Chondrocyte (in vitro differentiated cells): Measurements from ENCODE around the gene PRKAG2. TPM values are rescaled to one million over a fixed set of nuclear protein-coding genes. Genes with fewer than 3 reads are reported as not detected.

ENCODE experiments used
- DNase-seq: peaks from one replicate; pipeline ENCODE4 v3.0.0; 2021; ENCODE audit warnings: mixed read lengths, low spot score
- H3K27ac Mint-ChIP-seq: one replicate; pipeline ENCODE4 v1.8.0; 2021; ENCODE audit warnings: mild to moderate bottlenecking, moderate library complexity, mixed read lengths; ENCODE audit not compliant: unreplicated experiment
- H3K27me3 Mint-ChIP-seq: 2 replicates; pipeline ENCODE4 v1.8.0; 2021; ENCODE audit warnings: low read depth, mixed read lengths
- H3K36me3 Mint-ChIP-seq: 2 replicates; pipeline ENCODE4 v1.8.0; 2021; ENCODE audit warnings: low read depth, mixed read lengths
- H3K4me1 Mint-ChIP-seq: 2 replicates; pipeline ENCODE4 v1.8.0; 2021; ENCODE audit warnings: low read depth, mild to moderate bottlenecking, mixed read lengths
- H3K4me3 Mint-ChIP-seq: one replicate; pipeline ENCODE4 v1.8.0; 2021; ENCODE audit warnings: mild to moderate bottlenecking, moderate library complexity, mixed read lengths; ENCODE audit not compliant: unreplicated experiment
- H3K9me3 Mint-ChIP-seq: 2 replicates; pipeline ENCODE4 v1.8.0; 2021; ENCODE audit warnings: low read depth, mixed read lengths
- total RNA-seq: library from RNA; stranded (reverse); gene quantifications from 3 replicates; pipeline ENCODE4 v1.2.1, GENCODE V29; 2021
- TF ChIP-seq, protein P1 (sequence below): fragments of 200-600 bp; sonication (generic); IDR thresholded peaks from 2 replicates; pipeline ENCODE4 v1.5.0; 2021; ENCODE audit warnings: antibody characterized with exemption, mild to moderate bottlenecking, moderate library complexity

The PRKAG2 gene
- total RNA-seq, 1 donor from 2014 or later, result 35.4 TPM

DNA sequence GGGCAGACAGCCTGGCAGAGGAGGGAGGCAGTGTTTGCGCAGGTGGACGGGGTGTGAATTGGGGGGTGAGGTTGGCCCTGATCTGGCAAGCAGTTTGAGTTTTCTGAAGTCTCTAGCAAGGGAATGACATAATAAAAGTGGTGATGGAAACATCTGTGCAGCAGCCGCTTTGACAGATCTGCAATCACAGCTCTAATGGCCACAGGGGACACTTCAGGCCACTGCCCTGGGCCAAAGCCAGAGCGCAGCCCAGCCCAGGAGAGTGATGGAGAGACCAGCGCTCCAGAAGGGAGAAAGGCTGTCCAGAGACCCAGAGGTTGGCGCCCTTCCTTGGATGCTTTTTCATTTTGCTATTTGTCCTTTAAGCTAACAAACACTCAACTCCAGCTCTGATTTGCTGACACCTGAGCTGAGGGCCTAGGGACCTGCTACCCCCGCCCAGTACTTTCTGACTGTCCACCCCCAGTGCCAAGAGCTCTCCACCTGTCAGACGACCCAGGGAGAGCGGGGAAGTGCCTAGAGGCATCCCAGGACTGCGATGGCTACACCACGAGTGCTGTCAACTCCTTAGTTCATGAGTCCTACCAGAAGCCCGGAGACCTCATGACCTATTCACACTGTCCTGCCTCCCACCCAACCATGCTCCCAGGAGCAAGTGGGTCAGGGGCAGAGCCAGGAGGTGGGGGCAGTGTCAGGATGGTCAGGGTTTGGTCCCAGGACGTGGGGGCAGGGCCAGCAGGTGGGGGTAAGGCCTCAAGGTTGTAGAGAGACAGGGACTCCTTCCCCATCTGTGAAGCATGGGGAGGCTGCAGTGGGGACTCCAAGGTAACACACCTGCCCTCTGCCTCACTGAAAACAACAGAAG lies 112.6 kb downstream of the PRKAG2 start:
- H3K36me3 Mint-ChIP-seq, result no peaks in the 10 kb centered on the region
- H3K4me3 Mint-ChIP-seq, result no peak overlapping the region
- H3K27ac Mint-ChIP-seq, result no peak overlapping the region
- H3K4me1 Mint-ChIP-seq, result peaks cover 3% of the 10 kb centered on the region
- DNase-seq, result peak; percentile 75
- peaks cover 14% of the 10 kb centered on the region for H3K27me3 Mint-ChIP-seq
- H3K9me3 Mint-ChIP-seq, result no peaks in the 10 kb centered on the region
- TF ChIP-seq, protein P1, sequence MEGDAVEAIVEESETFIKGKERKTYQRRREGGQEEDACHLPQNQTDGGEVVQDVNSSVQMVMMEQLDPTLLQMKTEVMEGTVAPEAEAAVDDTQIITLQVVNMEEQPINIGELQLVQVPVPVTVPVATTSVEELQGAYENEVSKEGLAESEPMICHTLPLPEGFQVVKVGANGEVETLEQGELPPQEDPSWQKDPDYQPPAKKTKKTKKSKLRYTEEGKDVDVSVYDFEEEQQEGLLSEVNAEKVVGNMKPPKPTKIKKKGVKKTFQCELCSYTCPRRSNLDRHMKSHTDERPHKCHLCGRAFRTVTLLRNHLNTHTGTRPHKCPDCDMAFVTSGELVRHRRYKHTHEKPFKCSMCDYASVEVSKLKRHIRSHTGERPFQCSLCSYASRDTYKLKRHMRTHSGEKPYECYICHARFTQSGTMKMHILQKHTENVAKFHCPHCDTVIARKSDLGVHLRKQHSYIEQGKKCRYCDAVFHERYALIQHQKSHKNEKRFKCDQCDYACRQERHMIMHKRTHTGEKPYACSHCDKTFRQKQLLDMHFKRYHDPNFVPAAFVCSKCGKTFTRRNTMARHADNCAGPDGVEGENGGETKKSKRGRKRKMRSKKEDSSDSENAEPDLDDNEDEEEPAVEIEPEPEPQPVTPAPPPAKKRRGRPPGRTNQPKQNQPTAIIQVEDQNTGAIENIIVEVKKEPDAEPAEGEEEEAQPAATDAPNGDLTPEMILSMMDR, result no peak

DNA sequence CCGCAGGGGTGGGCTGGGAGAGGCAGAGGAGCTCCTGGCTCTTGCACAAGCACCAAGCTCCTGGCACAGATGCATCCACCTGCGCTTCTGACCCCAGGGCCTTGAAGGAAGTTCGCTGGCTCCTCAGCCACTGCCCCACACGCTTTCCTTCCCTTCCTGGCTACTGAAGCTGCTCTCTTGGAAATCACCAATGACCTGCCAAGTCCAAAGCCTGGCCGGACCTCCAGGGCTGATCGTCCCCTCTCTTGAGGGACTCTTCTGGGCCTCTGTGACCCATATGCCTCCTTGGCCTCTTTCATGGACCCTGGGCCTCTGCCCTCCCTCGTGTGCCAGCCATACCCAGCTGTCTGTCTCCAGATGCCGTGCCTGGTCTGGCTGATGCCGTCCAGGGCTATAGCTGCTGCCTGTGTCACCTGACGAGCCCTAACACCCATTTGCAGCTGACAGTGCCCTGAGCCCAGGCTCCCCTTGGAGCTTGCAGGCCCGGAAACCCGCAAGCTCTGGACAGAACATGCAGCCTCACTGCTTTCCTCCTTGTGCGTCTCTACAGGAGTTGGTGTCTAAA lies 113.4 kb downstream of the PRKAG2 start:
- peaks cover 10% of the 10 kb centered on the region for H3K4me1 Mint-ChIP-seq
- peaks cover 14% of the 10 kb centered on the region for H3K27me3 Mint-ChIP-seq
- H3K27ac Mint-ChIP-seq, result no peak overlapping the region

DNA sequence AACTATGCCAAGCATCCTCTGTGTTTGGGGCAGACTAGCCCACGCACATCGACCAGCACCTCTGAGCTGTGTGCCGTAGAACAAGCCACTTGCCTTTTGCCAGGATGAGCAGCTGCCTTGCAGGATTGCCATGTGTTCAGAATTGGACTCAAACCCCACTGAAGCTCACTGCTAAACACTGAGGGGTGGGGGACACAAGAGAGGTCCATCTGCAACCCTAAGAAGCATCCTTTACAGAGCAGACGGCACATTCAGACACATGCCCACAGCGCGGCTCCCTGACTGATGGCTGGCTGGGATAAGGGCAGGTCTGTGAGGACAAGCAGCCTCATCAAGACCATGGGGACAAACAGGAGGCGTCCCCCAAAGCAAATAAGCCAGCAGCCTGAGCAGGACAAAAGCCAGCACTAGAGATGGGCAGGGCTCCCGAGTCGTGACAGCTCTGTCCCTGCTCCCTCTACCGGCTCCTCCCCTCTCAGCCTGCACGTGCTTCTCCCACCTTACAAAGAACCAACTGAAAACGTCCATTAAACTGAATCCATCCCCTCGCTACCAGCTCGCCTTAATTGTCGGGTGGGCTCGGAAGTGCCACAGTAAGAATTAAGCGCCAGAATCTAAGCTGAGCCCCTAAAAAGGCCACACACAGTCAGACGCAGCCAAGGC lies 114.2 kb downstream of the PRKAG2 start:
- no peaks in the 10 kb centered on the region for H3K9me3 Mint-ChIP-seq
- H3K4me1 Mint-ChIP-seq, result peaks cover 18% of the 10 kb centered on the region
- peaks cover 14% of the 10 kb centered on the region for H3K27me3 Mint-ChIP-seq
- DNase-seq, result peak; percentile 41
- H3K27ac Mint-ChIP-seq, result no peak overlapping the region
- TF ChIP-seq, protein P1, result no peak
- no peaks in the 10 kb centered on the region for H3K36me3 Mint-ChIP-seq
- no peak overlapping the region for H3K4me3 Mint-ChIP-seq

More for the DNA sequence above, 113.4 kb downstream of the PRKAG2 start:
- H3K36me3 Mint-ChIP-seq, result no peaks in the 10 kb centered on the region
- no peak overlapping the region for H3K4me3 Mint-ChIP-seq
- no peaks in the 10 kb centered on the region for H3K9me3 Mint-ChIP-seq
- DNase-seq, result peak; percentile 68
- TF ChIP-seq, protein P1, result no peak

DNA sequence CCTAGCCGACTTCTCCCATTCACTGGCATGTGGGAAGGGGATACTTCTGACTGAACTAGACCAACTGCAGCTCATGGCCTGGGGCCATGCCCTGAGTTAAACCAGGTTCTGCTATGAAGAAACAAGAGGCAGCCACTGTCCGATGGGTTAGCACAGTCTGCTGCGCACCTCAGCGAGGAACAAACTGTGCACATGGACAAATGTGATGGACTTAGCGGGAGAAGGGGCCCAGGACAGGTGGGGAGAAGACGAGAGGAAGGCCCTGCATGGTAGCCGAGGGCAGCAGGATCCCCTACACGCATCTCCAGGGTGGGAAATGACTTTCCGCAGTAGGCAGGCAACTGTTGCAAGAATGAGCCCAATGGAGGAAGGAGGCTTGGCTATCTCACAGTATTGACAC lies 115.0 kb downstream of the PRKAG2 start:
- peak; percentile 53 for DNase-seq
- TF ChIP-seq, protein P1, result no peak
- H3K36me3 Mint-ChIP-seq, result no peaks in the 10 kb centered on the region
- H3K9me3 Mint-ChIP-seq, result no peaks in the 10 kb centered on the region
- peaks cover 14% of the 10 kb centered on the region for H3K27me3 Mint-ChIP-seq
- H3K27ac Mint-ChIP-seq, result no peak overlapping the region
- H3K4me1 Mint-ChIP-seq, result peaks cover 26% of the 10 kb centered on the region
- H3K4me3 Mint-ChIP-seq, result no peak overlapping the region

DNA sequence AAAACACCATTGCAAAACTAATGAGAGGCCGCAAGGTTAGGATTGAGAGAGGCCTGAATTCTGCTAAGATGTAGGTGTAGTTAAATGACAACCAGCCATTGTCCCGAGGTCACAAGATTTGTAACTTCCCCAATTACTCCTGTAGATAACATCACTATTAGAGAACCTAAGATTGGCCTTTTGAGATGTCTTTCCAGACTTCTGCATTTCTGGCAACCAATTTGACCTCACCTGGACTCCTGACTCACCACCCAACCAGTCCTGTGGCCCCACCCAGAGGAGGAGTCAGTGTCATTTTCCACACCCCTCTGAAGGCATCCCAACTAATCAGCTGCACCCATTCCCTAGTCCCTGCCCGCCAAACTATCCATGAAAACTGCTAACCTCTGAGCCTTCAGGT lies 115.7 kb downstream of the PRKAG2 start:
- H3K36me3 Mint-ChIP-seq, result no peaks in the 10 kb centered on the region
- TF ChIP-seq, protein P1, result no peak
- peaks cover 14% of the 10 kb centered on the region for H3K27me3 Mint-ChIP-seq
- peak; percentile 9 for DNase-seq
- H3K4me1 Mint-ChIP-seq, result peaks cover 33% of the 10 kb centered on the region
- H3K4me3 Mint-ChIP-seq, result no peak overlapping the region
- H3K27ac Mint-ChIP-seq, result no peak overlapping the region
- no peaks in the 10 kb centered on the region for H3K9me3 Mint-ChIP-seq
